Endothelial cell of umbilical vein (primary cell): Measurements from ENCODE around the gene PNKP. TPM values are rescaled to one million over a fixed set of nuclear protein-coding genes. Genes with fewer than 3 reads are reported as not detected.

Experiments
- BruUV-seq: library from RNA; stranded (reverse); fragments of 400-500 nt; replicated peaks from 2 replicates; lab custom pipeline; 2021; lab: Mats Ljungman, UMichigan
- CTCF ChIA-PET: fragments of 300-600, 350-600 bp; sonication (Branson Sonifier 250); formaldehyde crosslinking; loops from one replicate; lab custom pipeline; 2021; ENCODE audit warnings: antibody characterized with exemption, inconsistent platforms; lab: Charles Lee
- POLR2A ChIA-PET: fragments of 300-600, 350-600 bp; sonication (Branson Sonifier 250); formaldehyde crosslinking; loops from one replicate; lab custom pipeline; 2021; ENCODE audit warnings: antibody characterized with exemption, inconsistent platforms; lab: Charles Lee
- DNase-seq: peaks from one replicate; pipeline ENCODE4 v3.0.0-alpha.2; 2011; ENCODE audit warnings: low read depth, low spot score
- FAIRE-seq: peaks from 2 replicates; lab custom pipeline; 2011; peaks lifted over from hg19 to GRCh38; lab: Jason Lieb, UNC
- H2AFZ ChIP-seq: 2 replicates; pipeline ENCODE4 v1.6.0; 2012; ENCODE audit warnings: low read depth, low read length, control low read depth, inconsistent platforms
- H3K27ac ChIP-seq: 2 replicates; pipeline ENCODE4 v1.5.1; 2011; ENCODE audit warnings: low read depth, mild to moderate bottlenecking, control low read depth, low read length, moderate library complexity; ENCODE audit not compliant: insufficient read depth
- H3K27me3 ChIP-seq, 2 experiments: 2 replicates each; pipeline versions ENCODE4 v1.6.0 to v1.6.1; 2011; ENCODE audit warnings: low read length in 2 of 2, mixed read lengths in 1 of 2; ENCODE audit not compliant: control insufficient read depth in 2 of 2, insufficient read depth in 2 of 2
- H3K36me3 ChIP-seq, 2 experiments: 2 replicates in 1 of 2; 3 replicates in 1 of 2; pipeline ENCODE4 v1.5.1; 2011; ENCODE audit warnings: low read length in 2 of 2, mild to moderate bottlenecking in 1 of 2, moderate library complexity in 1 of 2; ENCODE audit not compliant: control insufficient read depth in 2 of 2, insufficient read depth in 2 of 2; ENCODE audit errors: extremely low read depth in 1 of 2
- H3K4me1 ChIP-seq: 3 replicates; pipeline ENCODE4 v1.5.1; 2011; ENCODE audit warnings: mild to moderate bottlenecking, low read length; ENCODE audit not compliant: control insufficient read depth, insufficient read depth; ENCODE audit errors: extremely low read depth
- H3K4me2 ChIP-seq: 2 replicates; pipeline ENCODE4 v1.6.1; 2011; ENCODE audit warnings: low read length, control low read depth, mixed read lengths; ENCODE audit not compliant: insufficient read depth
- H3K4me3 ChIP-seq, 3 experiments: fragments of 200-600 bp in 1 of 3; sonication (generic), shearing (Covaris generic) in 1 of 3; replicated peaks in 1 of 3; 2 replicates each; pipeline ENCODE4 v1.5.1; 2011 to 2016; ENCODE audit warnings: control low read depth in 3 of 3, low read length in 3 of 3, mild to moderate bottlenecking in 2 of 3, inconsistent platforms in 1 of 3, low read depth in 1 of 3, moderate library complexity in 1 of 3; ENCODE audit not compliant: insufficient read depth in 1 of 3
- H3K79me2 ChIP-seq: 2 replicates; pipeline ENCODE4 v1.6.0; 2012; ENCODE audit warnings: low read length, inconsistent platforms; ENCODE audit not compliant: control insufficient read depth, insufficient read depth
- H3K9ac ChIP-seq: replicated peaks from 2 replicates; pipeline ENCODE3; 2011; ENCODE audit warnings: low read length, control low read depth; ENCODE audit not compliant: insufficient read depth; ENCODE audit errors: extremely low read depth
- H3K9me1 ChIP-seq: replicated peaks from 3 replicates; pipeline ENCODE4 v1.6.0; 2011; ENCODE audit warnings: mild to moderate bottlenecking, low read length; ENCODE audit not compliant: control insufficient read depth, insufficient read depth; ENCODE audit errors: extremely low read depth
- H3K9me3 ChIP-seq: replicated peaks from 2 replicates; pipeline ENCODE4 v1.5.1; 2012; ENCODE audit warnings: low read length, inconsistent platforms; ENCODE audit not compliant: control insufficient read depth, insufficient read depth
- H4K20me1 ChIP-seq: replicated peaks from 2 replicates; pipeline ENCODE3; 2011; ENCODE audit warnings: mild to moderate bottlenecking, low read length; ENCODE audit not compliant: control insufficient read depth, insufficient read depth; ENCODE audit errors: extremely low read depth
- CTCF ChIP-seq, 2 donors: IDR thresholded peaks; 1 replicate in 1 of 2; 2 replicates in 1 of 2; pipeline ENCODE4 v1.5.1; 2011; ENCODE audit warnings: low read length in 2 of 2, mild to moderate bottlenecking in 2 of 2, moderate library complexity in 2 of 2, control low read depth in 1 of 2, inconsistent platforms in 1 of 2, low read depth in 1 of 2; ENCODE audit not compliant: insufficient read depth in 1 of 2; ENCODE audit errors: extremely low read depth in 1 of 2
- EZH2 ChIP-seq: IDR thresholded peaks from 2 replicates; pipeline ENCODE4 v1.6.1; 2012; ENCODE audit warnings: borderline replicate concordance, low read depth, mild to moderate bottlenecking, moderate library complexity, low read length, inconsistent platforms; ENCODE audit not compliant: severe bottlenecking
- FOS ChIP-seq: IDR thresholded peaks from 2 replicates; pipeline ENCODE4 v1.6.1; 2011; ENCODE audit warnings: mild to moderate bottlenecking, low read length, moderate library complexity, borderline replicate concordance; ENCODE audit not compliant: insufficient read depth
- GATA2 ChIP-seq: IDR thresholded peaks from 2 replicates; pipeline ENCODE4 v1.7.0; 2011; ENCODE audit warnings: low read depth, mild to moderate bottlenecking, moderate library complexity, mixed read lengths, low read length; ENCODE audit not compliant: insufficient read length, insufficient read depth
- JUN ChIP-seq: IDR thresholded peaks from 2 replicates; pipeline ENCODE4 v1.6.1; 2011; ENCODE audit warnings: borderline replicate concordance, low read depth; ENCODE audit not compliant: insufficient read length, insufficient read depth
- MAX ChIP-seq: IDR thresholded peaks from 2 replicates; pipeline ENCODE4 v1.6.1; 2011; ENCODE audit not compliant: insufficient read depth, insufficient read length
- MYC ChIP-seq: IDR thresholded peaks from one replicate; pipeline ENCODE4 v1.6.1; 2011; ENCODE audit warnings: mild to moderate bottlenecking, low read depth, low read length
- POLR2A ChIP-seq: IDR thresholded peaks from 2 replicates; pipeline ENCODE4 v1.6.1; 2012; ENCODE audit warnings: low read depth, mild to moderate bottlenecking, control low read depth, low read length
- POLR2AphosphoS5 ChIP-seq: IDR thresholded peaks from 2 replicates; pipeline ENCODE4 v1.6.1; 2012; ENCODE audit warnings: low read depth, mild to moderate bottlenecking, control low read depth, low read length, moderate library complexity; ENCODE audit not compliant: insufficient read depth
- dilution Hi-C: fragments of 300-500 bp; cut with MboI; formaldehyde crosslinking; loops from one replicate; pipeline ENCODE4 v1.15.0; 2019; ENCODE audit warnings: low sequenced_read_pairs; ENCODE audit not compliant: extremely low pct_ligation_motif_present
- intact Hi-C: fragments of 100-400 bp; cut with micrococcal nuclease; formaldehyde crosslinking; loops from one replicate; pipeline ENCODE4 v1.10.0; 2022
- polyA plus RNA-seq, 4 experiments: library from polyadenylated mRNA; depleted of rRNA in 3 of 4; stranded (reverse) in 3 of 4; unstranded in 1 of 4; fragments of >200 nt; gene quantifications; 2 replicates each; pipeline versions ENCODE4 v1.2.1 to v1.2.3, GENCODE V29; 2011 to 2012; ENCODE audit warnings: missing spikeins in 1 of 4
- total RNA-seq: library from RNA; stranded (reverse); gene quantifications from 2 replicates; pipeline ENCODE4 v1.2.3, GENCODE V29; 2021

The PNKP gene
- total and polyA plus RNA-seq, 2 donors (not counting 3 experiments of a cell fraction or from before 2014, with no cell fraction given) = 39.4 to 112 TPM

GRCh38 chr19:49853852-49854377 is 13.5 kb downstream of the PNKP start:
- no peaks in the 10 kb centered on the region for H3K9me3 ChIP-seq
- no peaks in the 10 kb centered on the region for H3K9me1 ChIP-seq
- dilution Hi-C loops = no loop called here
- TF ChIP-seq MYC = no peak
- no peak for TF ChIP-seq POLR2A
- no peak for TF ChIP-seq GATA2
- TF ChIP-seq FOS = no peak
- no peak for TF ChIP-seq JUN
- no peak for TF ChIP-seq EZH2
- TF ChIP-seq CTCF (IDR thresholded peaks at IDR 0.05; ENCODE audit: extremely low read depth in 1 of 2, insufficient read depth in 1 of 2, low read depth in 1 of 2, low read length in 2 of 2) = no peak
- TF ChIP-seq MAX = no peak
- no peak for TF ChIP-seq POLR2AphosphoS5
- DNase-seq (no peak), FAIRE-seq (no peak)
- intact Hi-C loops = no loop called here
- H3K36me3 ChIP-seq = peaks cover 2 to 36% of the 10 kb centered on the region in 2 experiments
- ChIA-PET CTCF (no interaction called here), POLR2A (no interaction called here)
- BruUV-seq = no TSS peak
- H3K4me2 ChIP-seq = no peak overlapping the region
- H3K9ac ChIP-seq = no peak overlapping the region
- H4K20me1 ChIP-seq = no peaks in the 10 kb centered on the region
- peaks cover 20% of the 10 kb centered on the region for H3K4me1 ChIP-seq
- peaks cover 25% of the 10 kb centered on the region for H3K79me2 ChIP-seq
- H3K27me3 ChIP-seq = no peaks in the 10 kb centered on the region
- H3K27ac ChIP-seq = no peak overlapping the region
- no peak overlapping the region for H2AFZ ChIP-seq
- no peak overlapping the region for H3K4me3 ChIP-seq
